ENCODE measurements around the gene RGS11.

Gene RGS11

GRCh38 chr16:245105-245504 lies 30.6 kb downstream of the RGS11 start:
- DNase-seq: no peak
- H3K4me3 ChIP-seq (ENCODE audit: low read depth, low read length): no peak overlapping the region
- no peaks in the 10 kb centered on the region for H3K36me3 ChIP-seq (replicated peaks)
- in situ Hi-C loops (cut with HindIII; ENCODE audit: low pct_ligation_motif_present, low sequenced_read_pairs): no loop called here
- TF ChIP-seq, protein P1, sequence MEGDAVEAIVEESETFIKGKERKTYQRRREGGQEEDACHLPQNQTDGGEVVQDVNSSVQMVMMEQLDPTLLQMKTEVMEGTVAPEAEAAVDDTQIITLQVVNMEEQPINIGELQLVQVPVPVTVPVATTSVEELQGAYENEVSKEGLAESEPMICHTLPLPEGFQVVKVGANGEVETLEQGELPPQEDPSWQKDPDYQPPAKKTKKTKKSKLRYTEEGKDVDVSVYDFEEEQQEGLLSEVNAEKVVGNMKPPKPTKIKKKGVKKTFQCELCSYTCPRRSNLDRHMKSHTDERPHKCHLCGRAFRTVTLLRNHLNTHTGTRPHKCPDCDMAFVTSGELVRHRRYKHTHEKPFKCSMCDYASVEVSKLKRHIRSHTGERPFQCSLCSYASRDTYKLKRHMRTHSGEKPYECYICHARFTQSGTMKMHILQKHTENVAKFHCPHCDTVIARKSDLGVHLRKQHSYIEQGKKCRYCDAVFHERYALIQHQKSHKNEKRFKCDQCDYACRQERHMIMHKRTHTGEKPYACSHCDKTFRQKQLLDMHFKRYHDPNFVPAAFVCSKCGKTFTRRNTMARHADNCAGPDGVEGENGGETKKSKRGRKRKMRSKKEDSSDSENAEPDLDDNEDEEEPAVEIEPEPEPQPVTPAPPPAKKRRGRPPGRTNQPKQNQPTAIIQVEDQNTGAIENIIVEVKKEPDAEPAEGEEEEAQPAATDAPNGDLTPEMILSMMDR (IDR thresholded peaks at IDR 0.05; ENCODE audit: low read depth, low read length, missing control alignments): no peak
- no peaks in the 10 kb centered on the region for H3K27me3 ChIP-seq (replicated peaks)
- H3K27ac ChIP-seq: no peak overlapping the region

DNA sequence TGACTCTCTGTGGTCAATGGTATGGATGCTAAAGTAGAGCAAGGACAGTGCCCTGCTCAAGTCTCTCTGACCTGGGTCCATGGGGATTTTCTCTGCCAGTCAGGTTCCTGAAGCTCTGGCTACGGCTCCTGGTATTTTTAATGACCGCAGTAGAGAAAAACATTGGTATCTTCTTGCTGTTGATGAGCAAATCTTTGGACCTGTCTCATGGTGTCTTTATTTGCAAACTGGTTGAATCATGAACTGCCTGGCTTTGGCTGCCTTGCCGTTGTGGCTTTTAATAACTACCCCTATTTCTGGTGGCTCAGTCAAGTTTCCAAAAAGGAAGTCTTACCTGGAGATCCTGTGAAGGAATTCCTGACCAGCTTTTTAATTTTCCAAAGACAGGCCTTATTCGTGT lies 32.4 kb downstream of the RGS11 start:
- DNase-seq: no peak
- H3K27ac ChIP-seq: no peak overlapping the region
- H3K4me3 ChIP-seq (ENCODE audit: low read depth, low read length): no peak overlapping the region
- in situ Hi-C loops (cut with HindIII; ENCODE audit: low pct_ligation_motif_present, low sequenced_read_pairs): no loop called here
- no peaks in the 10 kb centered on the region for H3K36me3 ChIP-seq (replicated peaks)
- TF ChIP-seq, protein P1 (IDR thresholded peaks at IDR 0.05; ENCODE audit: low read depth, low read length, missing control alignments): no peak
- H3K27me3 ChIP-seq (replicated peaks): no peaks in the 10 kb centered on the region

DNA sequence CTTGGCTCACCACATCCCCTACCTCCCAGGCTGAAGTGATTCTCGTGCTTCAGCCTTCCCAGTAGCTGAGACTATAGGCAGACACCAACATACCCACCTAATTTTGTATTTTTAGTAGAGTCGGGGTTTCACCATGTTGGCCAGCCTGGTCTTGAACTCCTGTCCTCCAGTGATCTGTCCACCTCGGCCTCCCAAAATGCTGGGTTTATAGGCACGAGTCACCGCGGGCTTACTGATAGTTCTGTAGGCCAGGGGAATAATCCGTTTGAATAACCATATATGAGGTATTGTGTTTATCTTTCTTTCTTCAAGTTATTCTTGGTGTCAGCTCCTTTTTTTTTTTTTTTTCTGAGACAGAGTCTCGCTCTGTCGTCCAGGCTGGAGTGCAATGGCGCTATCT lies 33.5 kb downstream of the RGS11 start:
- Histone ChIP-seq H3K27ac (no peak overlapping the region), H3K36me3 (replicated peaks) (no peaks in the 10 kb centered on the region), H3K4me3 (ENCODE audit: low read depth, low read length) (no peak overlapping the region), H3K27me3 (replicated peaks) (no peaks in the 10 kb centered on the region)
- TF ChIP-seq, protein P1 (IDR thresholded peaks at IDR 0.05; ENCODE audit: low read depth, low read length, missing control alignments): no peak
- in situ Hi-C loops (cut with HindIII; ENCODE audit: low pct_ligation_motif_present, low sequenced_read_pairs): no loop called here
- DNase-seq: no peak

DNA sequence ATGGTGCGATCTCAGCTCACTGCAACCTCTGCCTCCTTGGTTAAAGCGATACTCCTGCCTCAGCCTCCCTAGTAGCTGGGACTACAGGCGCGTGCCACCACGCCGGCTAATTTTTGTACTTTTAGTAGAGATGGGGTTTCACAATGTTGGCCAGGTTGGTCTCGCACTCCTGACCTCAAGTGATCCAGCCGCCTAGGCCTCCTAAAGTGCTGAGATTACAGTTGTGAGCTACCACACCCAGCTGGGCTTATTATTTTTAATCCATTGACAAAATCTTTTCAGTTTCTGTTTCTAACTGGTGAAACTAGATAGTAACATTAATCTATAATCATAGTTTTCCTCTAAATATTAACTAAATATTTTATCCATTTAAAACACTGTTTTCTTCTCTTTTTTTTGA lies 35.2 kb downstream of the RGS11 start:
- no peak for DNase-seq
- Histone ChIP-seq H3K36me3 (replicated peaks) (no peaks in the 10 kb centered on the region), H3K27ac (no peak overlapping the region), H3K4me3 (ENCODE audit: low read depth, low read length) (no peak overlapping the region), H3K27me3 (replicated peaks) (no peaks in the 10 kb centered on the region)
- in situ Hi-C loops (cut with HindIII; ENCODE audit: low pct_ligation_motif_present, low sequenced_read_pairs): no loop called here
- TF ChIP-seq, protein P1 (IDR thresholded peaks at IDR 0.05; ENCODE audit: low read depth, low read length, missing control alignments): no peak

- Histone ChIP-seq H3K4me3 (ENCODE audit: low read depth, low read length) (no peak overlapping the region), H3K27ac (no peak overlapping the region), H3K27me3 (replicated peaks) (no peaks in the 10 kb centered on the region), H3K36me3 (replicated peaks) (no peaks in the 10 kb centered on the region)
- TF ChIP-seq, protein P1 (IDR thresholded peaks at IDR 0.05; ENCODE audit: low read depth, low read length, missing control alignments): no peak
- DNase-seq: no peak
- in situ Hi-C loops (cut with HindIII; ENCODE audit: low pct_ligation_motif_present, low sequenced_read_pairs): no loop called here
Observed at GRCh38 chr16:239948-240277, 35.8 kb downstream of the RGS11 start.

DNA sequence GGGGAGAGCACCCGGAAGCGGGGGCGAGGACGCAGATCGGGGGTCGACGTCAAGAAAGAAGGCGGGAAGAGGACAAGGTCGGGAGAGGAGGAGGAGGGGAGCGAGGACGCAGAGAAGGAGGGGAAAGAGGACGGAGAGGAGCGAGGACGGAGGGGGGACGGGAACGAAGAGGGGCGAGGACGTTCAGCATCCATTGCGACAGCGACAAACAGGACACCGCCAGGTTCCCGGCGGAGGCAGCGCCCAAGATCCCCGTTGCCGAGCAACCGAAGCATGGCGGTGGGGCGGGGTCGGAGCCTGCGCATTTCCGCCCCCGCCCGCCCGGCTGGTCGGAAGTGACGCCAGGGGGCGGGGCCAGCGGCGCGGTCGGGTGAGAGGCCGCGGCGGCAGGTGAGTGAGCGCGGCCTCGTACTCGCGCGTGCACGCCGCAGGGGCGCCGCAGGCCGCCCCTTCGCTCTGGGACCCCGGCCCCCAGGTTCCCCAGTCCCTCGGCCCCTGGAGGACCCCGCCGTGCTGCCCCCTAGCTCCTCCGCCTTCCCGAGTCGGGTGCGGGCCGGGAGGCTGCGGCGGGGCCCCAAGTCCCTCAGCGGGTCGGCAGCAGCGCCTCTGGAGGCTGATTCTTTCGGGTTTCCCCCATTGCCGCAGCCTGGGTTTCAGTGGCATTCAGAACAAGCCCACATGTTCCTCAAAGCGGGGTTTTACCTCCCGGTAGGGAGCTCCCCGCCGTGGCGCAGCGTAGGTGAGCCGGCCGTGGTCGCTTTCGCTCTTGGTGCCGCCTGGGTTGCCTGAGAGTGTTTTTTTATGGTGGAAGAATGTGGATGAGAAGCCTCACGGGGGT lies 41.1 kb downstream of the RGS11 start, which contains the start of gene FAM234A:
FAM234A (plus strand) TSS at position 354 of the 838 bp plus-strand sequence. CDS start 19,593 bp downstream, outside the sequence.
- Histone ChIP-seq H3K36me3 (replicated peaks) (no peaks in the 10 kb centered on the region), H3K27me3 (replicated peaks) (no peaks in the 10 kb centered on the region), H3K27ac (peak within 1 kb of the TSS; percentile 98), H3K4me3 (ENCODE audit: low read depth, low read length) (peak within 1 kb of the TSS; percentile 90)
- in situ Hi-C loops (cut with HindIII; ENCODE audit: low pct_ligation_motif_present, low sequenced_read_pairs): no loop called here
- DNase-seq: peak; percentile 81
- TF ChIP-seq, protein P1 (IDR thresholded peaks at IDR 0.05; ENCODE audit: low read depth, low read length, missing control alignments): peak; percentile 55

All from brain microvascular endothelial cell (primary cell).